Embryonic facial prominence (tissue), 1 donor: Measurements from ENCODE around the gene SYPL1.

Experiments used
- DNase-seq: peaks from one replicate; pipeline ENCODE4 v3.0.0-alpha.2; 2016; ENCODE audit errors: extremely low spot score

SYPL1 gene

GRCh38 chr7:106094780-106095179, 17.3 kb downstream of the SYPL1 start:
- no peak for DNase-seq

GRCh38 chr7:106092204-106092603, 19.9 kb downstream of the SYPL1 start:
- no peak for DNase-seq

- no peak for DNase-seq
Measured at GRCh38 chr7:106089647-106090046, 22.5 kb downstream of the SYPL1 start.

GRCh38 chr7:106088014-106088413, 24.1 kb downstream of the SYPL1 start:
- DNase-seq: no peak

- no peak for DNase-seq
Measured at GRCh38 chr7:106086062-106086461, 26.1 kb downstream of the SYPL1 start.

GRCh38 chr7:106085015-106085414, 27.1 kb downstream of the SYPL1 start:
- DNase-seq: no peak

- DNase-seq: no peak
Measured at GRCh38 chr7:106083717-106084116, 28.4 kb downstream of the SYPL1 start.

GRCh38 chr7:106082087-106082854, 29.8 kb downstream of the SYPL1 start:
- no peak for DNase-seq

- no peak for DNase-seq
Measured at GRCh38 chr7:106080300-106080987, 31.7 kb downstream of the SYPL1 start.

- DNase-seq: no peak
Measured at GRCh38 chr7:106076537-106076936, 35.6 kb downstream of the SYPL1 start.

- no peak for DNase-seq
Measured at GRCh38 chr7:106075937-106076336, 36.2 kb downstream of the SYPL1 start.

GRCh38 chr7:106074257-106074656, 37.9 kb downstream of the SYPL1 start:
- no peak for DNase-seq

- DNase-seq: no peak
Measured at GRCh38 chr7:106073701-106074100, 38.4 kb downstream of the SYPL1 start.

GRCh38 chr7:106072715-106073091, 39.4 kb downstream of the SYPL1 start:
- DNase-seq: no peak

GRCh38 chr7:106071999-106072714, 40.0 kb downstream of the SYPL1 start:
- no peak for DNase-seq

- DNase-seq: no peak
Measured at GRCh38 chr7:106071356-106071998, 40.6 kb downstream of the SYPL1 start.

- DNase-seq: no peak
Measured at GRCh38 chr7:106070567-106071254, 41.4 kb downstream of the SYPL1 start.

GRCh38 chr7:106070201-106070551, 41.9 kb downstream of the SYPL1 start:
- DNase-seq: no peak

- DNase-seq: no peak
Measured at GRCh38 chr7:106069471-106070200, 42.5 kb downstream of the SYPL1 start.

GRCh38 chr7:106068986-106069385, 43.1 kb downstream of the SYPL1 start:
- DNase-seq: no peak

- no peak for DNase-seq
Measured at GRCh38 chr7:106068538-106068961, 43.6 kb downstream of the SYPL1 start.
